K562 (cell line): ENCODE measurements around the gene CHIC2. TPM values are rescaled to one million over a fixed set of nuclear protein-coding genes. Genes with fewer than 3 reads are reported as not detected.

ENCODE experiments used
- ELF4 ChIP-seq: fragments of 450-650 bp; formaldehyde crosslinking; IDR thresholded peaks from 2 replicates; pipeline ENCODE4 v1.4.0; 2022; ENCODE audit warnings: missing genetic modification characterization
- FOXK1 ChIP-seq: sonication (generic); formaldehyde crosslinking; IDR thresholded peaks from 2 replicates; pipeline ENCODE4 v1.8.0; 2022; ENCODE audit warnings: missing genetic modification reagents, mild to moderate bottlenecking, borderline replicate concordance
- JUNB ChIP-seq: fragments of 450-650 bp; formaldehyde crosslinking; conservative IDR thresholded peaks from 2 replicates; pipeline ENCODE4 v1.4.0; 2020; ENCODE audit warnings: mild to moderate bottlenecking
- NFE2 ChIP-seq: IDR thresholded peaks from 2 replicates; pipeline ENCODE4 v1.6.1; 2014; ENCODE audit warnings: antibody characterized with exemption, low read depth
- NRF1 ChIP-seq, 2 experiments: fragments of 450-650 bp; IDR thresholded peaks in 1 of 2; conservative IDR thresholded peaks in 1 of 2; 2 replicates each; pipeline ENCODE4 v1.6.1; 2014; ENCODE audit warnings: mild to moderate bottlenecking in 2 of 2
- NUFIP1 ChIP-seq: fragments of 450-650 bp; IDR thresholded peaks from 2 replicates; pipeline ENCODE4 v1.6.1; 2018; ENCODE audit not compliant: partially characterized antibody
- ZKSCAN8 ChIP-seq: fragments of 200-800 bp; sonication (Bioruptor generic); IDR thresholded peaks from 2 replicates; pipeline ENCODE4 v1.6.1; 2016; ENCODE audit warnings: missing genetic modification characterization, missing compliant biosample characterization
- polyA plus RNA-seq, 8 experiments: library from polyadenylated mRNA; depleted of rRNA in 4 of 8; stranded (reverse) in 5 of 8; unstranded in 3 of 8; fragments of >200 nt; fragmentation: Nextera tagmentation in 2 of 8; fragmentation: Illumina TruSeq in 1 of 8; extraction: Ambion mirVana in 2 of 8; extraction: Trizol in 1 of 8; gene quantifications; 2 replicates each; pipeline versions ENCODE4 v1.2.1 to v1.2.3, GENCODE V29; 2011 to 2014; ENCODE audit warnings: inconsistent platforms in 1 of 8, missing spikeins in 1 of 8
- total RNA-seq, 7 experiments: library from RNA; depleted of rRNA in 6 of 7; stranded (reverse); fragments of >200 nt in 6 of 7; fragmentation: Illumina TruSeq in 2 of 7; extraction: Trizol in 2 of 7; gene quantifications; 2 replicates each; pipeline versions ENCODE4 v1.2.1 to v1.2.3, GENCODE V29; 2011 to 2021; ENCODE audit warnings: low replicate concordance in 1 of 7
- TF ChIP-seq, protein P1 (sequence below), 2 experiments: fragments of 450-650 bp; IDR thresholded peaks; 2 replicates each; pipeline ENCODE4 v1.6.1; 2016; ENCODE audit warnings: mild to moderate bottlenecking in 2 of 2, borderline replicate concordance in 1 of 2, low read depth in 1 of 2, moderate library complexity in 1 of 2
- TF ChIP-seq, protein P2 (sequence below): fragments of 250-450 bp; sonication (Bioruptor Pico); IDR thresholded peaks from 2 replicates; pipeline ENCODE4 v1.5.0; 2022; ENCODE audit warnings: mild to moderate bottlenecking

The CHIC2 gene
- total and polyA plus RNA-seq, 9 of the 15 experiments (the other 6 are each of a cell fraction or from before 2014, with no cell fraction given), result 0.89 to 25.1 (median 12.1) TPM

DNA sequence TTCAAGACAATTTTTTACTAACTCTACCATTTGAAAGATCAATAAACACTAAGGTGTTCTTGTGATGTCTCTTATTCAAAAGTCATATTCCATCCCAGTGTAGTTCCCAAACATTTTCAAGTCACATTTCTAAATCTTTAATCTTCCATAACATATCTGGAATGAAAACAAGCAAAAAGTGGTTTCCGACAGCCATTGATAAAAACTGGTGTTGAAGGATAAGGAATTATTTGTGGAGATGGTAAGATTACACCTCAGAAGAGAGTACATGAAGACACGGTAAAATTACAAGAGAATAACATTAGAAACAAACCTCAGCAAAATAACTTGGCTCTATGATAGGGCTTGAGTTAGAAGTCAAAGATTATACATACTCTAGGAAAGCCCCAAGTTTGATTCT, 4.3 kb downstream of the CHIC2 start (continued):
- TF ChIP-seq, protein P1, sequence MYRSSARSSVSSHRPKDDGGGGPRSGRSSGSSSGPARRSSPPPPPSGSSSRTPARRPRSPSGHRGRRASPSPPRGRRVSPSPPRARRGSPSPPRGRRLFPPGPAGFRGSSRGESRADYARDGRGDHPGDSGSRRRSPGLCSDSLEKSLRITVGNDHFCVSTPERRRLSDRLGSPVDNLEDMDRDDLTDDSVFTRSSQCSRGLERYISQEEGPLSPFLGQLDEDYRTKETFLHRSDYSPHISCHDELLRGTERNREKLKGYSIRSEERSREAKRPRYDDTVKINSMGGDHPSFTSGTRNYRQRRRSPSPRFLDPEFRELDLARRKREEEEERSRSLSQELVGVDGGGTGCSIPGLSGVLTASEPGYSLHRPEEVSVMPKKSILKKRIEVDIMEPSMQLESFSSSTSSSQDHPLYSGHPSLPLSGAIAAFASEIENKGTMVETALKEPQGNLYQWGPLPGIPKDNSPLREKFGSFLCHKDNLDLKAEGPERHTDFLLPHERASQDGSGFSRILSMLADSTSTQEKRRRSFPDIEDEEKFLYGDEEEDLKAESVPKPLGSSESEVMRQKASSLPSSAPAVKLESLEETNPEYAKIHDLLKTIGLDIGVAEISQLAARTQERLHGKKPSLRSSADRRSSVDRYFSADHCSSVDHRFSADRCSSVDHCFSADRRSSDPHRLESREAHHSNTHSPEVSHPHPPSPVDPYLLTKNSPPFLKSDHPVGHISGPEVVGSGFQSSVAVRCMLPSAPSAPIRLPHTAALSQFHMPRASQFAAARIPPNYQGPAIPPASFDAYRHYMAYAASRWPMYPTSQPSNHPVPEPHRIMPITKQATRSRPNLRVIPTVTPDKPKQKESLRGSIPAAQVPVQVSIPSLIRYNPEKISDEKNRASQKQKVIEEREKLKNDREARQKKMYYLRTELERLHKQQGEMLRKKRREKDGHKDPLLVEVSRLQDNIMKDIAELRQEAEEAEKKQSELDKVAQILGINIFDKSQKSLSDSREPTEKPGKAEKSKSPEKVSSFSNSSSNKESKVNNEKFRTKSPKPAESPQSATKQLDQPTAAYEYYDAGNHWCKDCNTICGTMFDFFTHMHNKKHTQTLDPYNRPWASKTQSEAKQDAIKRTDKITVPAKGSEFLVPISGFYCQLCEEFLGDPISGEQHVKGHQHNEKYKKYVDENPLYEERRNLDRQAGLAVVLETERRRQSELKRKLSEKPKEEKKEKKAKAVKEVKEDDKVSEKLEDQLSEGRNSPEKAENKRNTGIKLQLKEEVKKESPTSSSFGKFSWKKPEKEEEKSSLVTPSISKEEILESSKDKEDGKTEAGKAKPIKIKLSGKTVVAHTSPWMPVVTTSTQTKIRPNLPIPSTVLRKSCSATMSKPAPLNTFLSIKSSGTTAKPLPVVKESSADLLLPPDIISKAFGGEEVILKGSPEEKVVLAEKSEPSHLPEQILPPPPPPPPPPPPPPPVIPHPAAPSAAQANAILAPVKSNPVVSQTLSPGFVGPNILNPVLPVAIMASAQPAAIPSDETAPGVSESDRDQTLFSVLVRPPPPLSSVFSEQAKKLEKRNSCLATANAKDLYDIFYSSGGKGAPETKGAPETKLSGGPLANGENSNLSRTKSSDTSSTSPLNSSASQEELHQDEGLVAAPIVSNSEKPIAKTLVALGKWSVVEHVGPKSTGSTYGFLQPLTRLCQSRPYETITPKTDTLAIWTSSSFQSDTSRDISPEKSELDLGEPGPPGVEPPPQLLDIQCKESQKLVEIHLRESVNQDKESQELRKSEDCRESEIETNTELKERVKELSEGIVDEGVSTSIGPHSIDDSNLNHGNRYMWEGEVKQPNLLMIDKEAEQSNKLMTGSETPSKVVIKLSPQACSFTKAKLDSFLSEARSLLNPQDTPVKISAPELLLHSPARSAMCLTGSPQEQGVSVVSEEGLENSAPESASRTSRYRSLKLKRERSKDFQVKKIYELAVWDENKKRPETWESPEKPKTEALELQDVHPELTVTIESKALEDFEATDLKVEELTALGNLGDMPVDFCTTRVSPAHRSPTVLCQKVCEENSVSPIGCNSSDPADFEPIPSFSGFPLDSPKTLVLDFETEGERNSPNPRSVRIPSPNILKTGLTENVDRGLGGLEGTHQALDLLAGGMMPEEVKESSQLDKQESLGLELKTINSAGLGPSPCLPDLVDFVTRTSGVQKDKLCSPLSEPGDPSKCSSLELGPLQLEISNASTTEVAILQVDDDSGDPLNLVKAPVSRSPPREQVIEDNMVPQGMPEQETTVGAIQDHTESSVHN (IDR thresholded peaks at IDR 0.05; ENCODE audit: borderline replicate concordance in 1 of 2, low read depth in 1 of 2), result no peak
- no peak for TF ChIP-seq NRF1 (conservative IDR thresholded peaks at IDR 0.05 in 1 of 2, IDR thresholded peaks at IDR 0.05 in 1 of 2)
- no peak for TF ChIP-seq NUFIP1
- no peak for TF ChIP-seq FOXK1 (CRISPR knock-in tag)
- no peak for TF ChIP-seq ZKSCAN8
- TF ChIP-seq ELF4 (CRISPR knock-in tag), result no peak
- TF ChIP-seq, protein P2, sequence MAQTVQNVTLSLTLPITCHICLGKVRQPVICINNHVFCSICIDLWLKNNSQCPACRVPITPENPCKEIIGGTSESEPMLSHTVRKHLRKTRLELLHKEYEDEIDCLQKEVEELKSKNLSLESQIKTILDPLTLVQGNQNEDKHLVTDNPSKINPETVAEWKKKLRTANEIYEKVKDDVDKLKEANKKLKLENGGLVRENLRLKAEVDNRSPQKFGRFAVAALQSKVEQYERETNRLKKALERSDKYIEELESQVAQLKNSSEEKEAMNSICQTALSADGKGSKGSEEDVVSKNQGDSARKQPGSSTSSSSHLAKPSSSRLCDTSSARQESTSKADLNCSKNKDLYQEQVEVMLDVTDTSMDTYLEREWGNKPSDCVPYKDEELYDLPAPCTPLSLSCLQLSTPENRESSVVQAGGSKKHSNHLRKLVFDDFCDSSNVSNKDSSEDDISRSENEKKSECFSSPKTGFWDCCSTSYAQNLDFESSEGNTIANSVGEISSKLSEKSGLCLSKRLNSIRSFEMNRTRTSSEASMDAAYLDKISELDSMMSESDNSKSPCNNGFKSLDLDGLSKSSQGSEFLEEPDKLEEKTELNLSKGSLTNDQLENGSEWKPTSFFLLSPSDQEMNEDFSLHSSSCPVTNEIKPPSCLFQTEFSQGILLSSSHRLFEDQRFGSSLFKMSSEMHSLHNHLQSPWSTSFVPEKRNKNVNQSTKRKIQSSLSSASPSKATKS, result no peak
- no peak for TF ChIP-seq JUNB (CRISPR knock-in tag)
- no peak for TF ChIP-seq NFE2
